ENCODE results near the gene IFT25.

Gene IFT25

GRCh38 chr1:53889304-53890298 is 55.9 kb downstream of the IFT25 start, which contains the start of gene YIPF1 (continued):
- peak; percentile 84; the same call in 1 of the 2 replicates for TF ChIP-seq ZNF280D (tag by site-specific recombination; IDR thresholded peaks at IDR 0.05)
- TF ChIP-seq ZNF549 (tag by site-specific recombination; IDR thresholded peaks at IDR 0.05) = no peak
- TF ChIP-seq ZNF174 (tag by site-specific recombination; IDR thresholded peaks at IDR 0.05) = no peak
- TF ChIP-seq PRDM1 (tag by site-specific recombination; IDR thresholded peaks at IDR 0.05) = peak; percentile 91
- TF ChIP-seq ZNF623 (tag by site-specific recombination; IDR thresholded peaks at IDR 0.05) = 0 out of 2 replicates have a peak, but pooled peaks have one; percentile 8
- no peak for TF ChIP-seq ZNF791 (tag by site-specific recombination; IDR thresholded peaks at IDR 0.05)
- TF ChIP-seq ZBTB1 (tag by site-specific recombination; IDR thresholded peaks at IDR 0.05) = 0 out of 2 replicates have a peak, but pooled peaks have one; percentile 40
- no peak for TF ChIP-seq KLF7 (tag by site-specific recombination; IDR thresholded peaks at IDR 0.05; ENCODE audit: borderline replicate concordance)
- TF ChIP-seq ZXDB (tag by site-specific recombination; IDR thresholded peaks at IDR 0.05) = peak; percentile 62
- TF ChIP-seq ZNF660 (tag by site-specific recombination; IDR thresholded peaks at IDR 0.05) = 0 out of 2 replicates have a peak, but pooled peaks have one; percentile 42
- TF ChIP-seq SALL2 (tag by site-specific recombination; IDR thresholded peaks at IDR 0.05; ENCODE audit: borderline replicate concordance) = no peak
- peak; percentile 49 for TF ChIP-seq ZBTB11 (tag by site-specific recombination; conservative IDR thresholded peaks at IDR 0.05; ENCODE audit: low read depth)
- peak; percentile 45 for TF ChIP-seq ZBTB26 (tag by site-specific recombination; optimal IDR thresholded peaks at IDR 0.05)
- TF ChIP-seq ZNF639 (tag by site-specific recombination; IDR thresholded peaks at IDR 0.05) = peak; percentile 85
- peak; percentile 62; the same call in 1 of the 2 replicates for TF ChIP-seq ZBTB7A (tag by site-specific recombination; IDR thresholded peaks at IDR 0.05; ENCODE audit: low read depth)
- peak; percentile 47; the same call in 1 of the 2 replicates for TF ChIP-seq ZNF501 (tag by site-specific recombination; IDR thresholded peaks at IDR 0.05)
- TF ChIP-seq ZNF704 (tag by site-specific recombination; IDR thresholded peaks at IDR 0.05) = no peak
- no peak for TF ChIP-seq ZNF311 (tag by site-specific recombination; IDR thresholded peaks at IDR 0.05; ENCODE audit: borderline replicate concordance)

Measured in HEK293 (cell line).